ENCODE results near the gene BOLA3. TPM values are rescaled to one million over a fixed set of nuclear protein-coding genes. Genes with fewer than 3 reads are reported as not detected.

Gene BOLA3
- total RNA-seq, 2 donors from 2014 or later, result 50.0 to 77.5 TPM

DNA sequence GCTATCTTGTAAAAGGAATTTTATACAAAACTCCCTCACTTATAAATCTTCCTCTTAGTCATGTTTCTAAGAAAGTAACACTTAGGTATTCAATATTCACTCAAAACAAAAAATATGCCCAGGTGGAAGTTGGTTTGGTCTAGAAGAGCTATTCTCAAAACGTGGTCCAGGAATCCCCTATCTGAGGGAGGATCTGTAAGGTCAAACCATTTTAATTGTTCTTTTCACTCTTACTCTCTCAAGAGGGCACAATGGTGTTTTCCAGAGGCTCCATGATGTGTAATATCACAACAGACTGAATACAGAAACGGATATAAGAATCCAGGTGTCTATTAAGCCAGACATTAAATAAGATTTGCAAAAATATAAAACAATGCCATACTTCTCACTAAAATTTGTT lies 21.0 kb upstream of the BOLA3 start:
- DNase-seq (ENCODE audit: low spot score), result no peak
- TF ChIP-seq, protein P1, sequence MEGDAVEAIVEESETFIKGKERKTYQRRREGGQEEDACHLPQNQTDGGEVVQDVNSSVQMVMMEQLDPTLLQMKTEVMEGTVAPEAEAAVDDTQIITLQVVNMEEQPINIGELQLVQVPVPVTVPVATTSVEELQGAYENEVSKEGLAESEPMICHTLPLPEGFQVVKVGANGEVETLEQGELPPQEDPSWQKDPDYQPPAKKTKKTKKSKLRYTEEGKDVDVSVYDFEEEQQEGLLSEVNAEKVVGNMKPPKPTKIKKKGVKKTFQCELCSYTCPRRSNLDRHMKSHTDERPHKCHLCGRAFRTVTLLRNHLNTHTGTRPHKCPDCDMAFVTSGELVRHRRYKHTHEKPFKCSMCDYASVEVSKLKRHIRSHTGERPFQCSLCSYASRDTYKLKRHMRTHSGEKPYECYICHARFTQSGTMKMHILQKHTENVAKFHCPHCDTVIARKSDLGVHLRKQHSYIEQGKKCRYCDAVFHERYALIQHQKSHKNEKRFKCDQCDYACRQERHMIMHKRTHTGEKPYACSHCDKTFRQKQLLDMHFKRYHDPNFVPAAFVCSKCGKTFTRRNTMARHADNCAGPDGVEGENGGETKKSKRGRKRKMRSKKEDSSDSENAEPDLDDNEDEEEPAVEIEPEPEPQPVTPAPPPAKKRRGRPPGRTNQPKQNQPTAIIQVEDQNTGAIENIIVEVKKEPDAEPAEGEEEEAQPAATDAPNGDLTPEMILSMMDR (IDR thresholded peaks at IDR 0.05), result no peak
- TF ChIP-seq POLR2A (IDR thresholded peaks at IDR 0.05), result no peak
- Histone ChIP-seq H3K4me1 (replicated peaks) (no peaks in the 10 kb centered on the region), H3K27ac (no peak overlapping the region), H3K9me3 (no peaks in the 10 kb centered on the region), H3K27me3 (replicated peaks; ENCODE audit: insufficient read depth) (no peaks in the 10 kb centered on the region), H3K4me3 (no peak overlapping the region), H3K36me3 (peaks cover 5 to 7% of the 10 kb centered on the region in 2 donors)
- intact Hi-C loops (cut with DNase I), result no loop called here
- 67% methylated on average over 2 of the region's 2 CpGs for WGBS

DNA sequence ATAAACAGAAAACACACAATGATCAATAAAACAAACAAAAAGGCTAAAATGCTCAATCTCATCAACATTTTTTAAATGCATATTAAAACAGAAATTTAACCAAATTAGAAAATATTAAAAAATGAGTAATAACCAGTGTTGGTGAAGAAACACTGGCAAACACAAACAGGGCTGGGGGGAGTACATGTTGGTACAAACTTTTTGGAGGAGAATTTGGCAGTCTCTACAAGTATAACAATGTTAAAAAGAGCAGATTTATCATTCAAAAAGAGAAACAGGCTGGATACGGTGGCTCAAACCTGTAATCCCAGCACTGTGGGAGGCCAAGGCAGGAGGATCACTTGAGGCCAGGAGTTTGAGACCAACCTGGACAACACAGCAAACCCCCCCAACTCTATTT lies 17.0 kb upstream of the BOLA3 start:
- TF ChIP-seq, protein P1 (IDR thresholded peaks at IDR 0.05), result no peak
- TF ChIP-seq POLR2AphosphoS5 (IDR thresholded peaks at IDR 0.05) (no peak), POLR2A (IDR thresholded peaks at IDR 0.05) (no peak)
- Histone ChIP-seq H3K9me3 (no peaks in the 10 kb centered on the region), H3K27ac (no peak overlapping the region), H3K27me3 (replicated peaks; ENCODE audit: insufficient read depth) (no peaks in the 10 kb centered on the region), H3K4me1 (replicated peaks) (no peaks in the 10 kb centered on the region), H3K36me3 (peaks cover 0 to 7% of the 10 kb centered on the region in 2 donors), H3K4me3 (no peak overlapping the region)
- WGBS, result 100% methylated on average over 1 of the region's 1 CpG
- intact Hi-C loops (cut with DNase I), result no loop called here
- no peak for DNase-seq (ENCODE audit: low spot score)

DNA sequence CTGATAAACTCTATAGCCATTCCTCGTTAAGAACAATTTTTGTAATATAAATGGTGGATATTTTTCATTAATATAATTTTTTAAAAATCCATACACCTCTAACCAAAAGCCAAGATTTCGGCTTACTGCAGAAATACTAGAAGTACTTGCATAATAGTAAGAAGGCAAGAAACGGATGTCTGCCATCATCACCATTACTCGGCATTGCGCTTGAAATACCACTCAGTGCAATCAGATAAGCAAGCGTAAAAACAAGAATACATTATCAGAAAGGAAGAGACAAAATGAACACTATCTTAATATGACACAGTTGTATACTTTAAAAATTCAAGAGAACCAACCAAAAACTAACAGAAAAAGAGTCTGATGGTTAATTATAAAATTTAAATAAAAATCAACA lies 15.2 kb upstream of the BOLA3 start:
- WGBS, result 89% methylated on average over 6 of the region's 6 CpGs
- intact Hi-C loops (cut with DNase I), result no loop called here

DNA sequence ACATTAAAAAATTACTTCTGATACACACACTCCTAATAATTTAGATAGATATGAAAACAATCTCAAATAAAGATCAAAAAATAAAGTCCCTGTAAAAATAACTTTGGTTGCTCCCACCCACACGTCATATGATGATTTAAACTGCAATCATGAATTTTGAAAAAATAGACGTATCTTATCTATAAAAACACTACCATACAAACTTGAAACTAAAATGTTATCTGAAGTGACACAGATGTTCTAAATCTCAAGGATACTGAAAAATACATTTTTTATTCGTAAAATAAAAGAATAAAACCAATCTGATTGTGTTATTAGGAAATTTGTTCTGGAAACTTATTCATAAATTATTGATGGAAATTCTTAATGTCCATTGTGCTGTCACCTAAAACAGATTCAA lies 8.1 kb upstream of the BOLA3 start:
- Histone ChIP-seq H3K27me3 (replicated peaks; ENCODE audit: insufficient read depth) (no peaks in the 10 kb centered on the region), H3K27ac (no peak overlapping the region), H3K9me3 (no peaks in the 10 kb centered on the region), H3K4me3 (no peak overlapping the region), H3K36me3 (peaks cover 0 to 8% of the 10 kb centered on the region in 2 donors), H3K4me1 (replicated peaks) (no peaks in the 10 kb centered on the region)
- no peak for DNase-seq (ENCODE audit: low spot score)
- 85% methylated on average over 3 of the region's 3 CpGs for WGBS
- TF ChIP-seq, protein P1 (IDR thresholded peaks at IDR 0.05), result no peak
- TF ChIP-seq POLR2A (IDR thresholded peaks at IDR 0.05) (no peak), POLR2AphosphoS5 (IDR thresholded peaks at IDR 0.05) (no peak)
- intact Hi-C loops (cut with DNase I), result no loop called here

More for the DNA sequence above, 15.2 kb upstream of the BOLA3 start:
- no peaks in the 10 kb centered on the region for H3K36me3 ChIP-seq
- no peak for TF ChIP-seq POLR2AphosphoS5 (IDR thresholded peaks at IDR 0.05)
- TF ChIP-seq POLR2A (IDR thresholded peaks at IDR 0.05), result no peak
- TF ChIP-seq, protein P1 (IDR thresholded peaks at IDR 0.05), result no peak
- no peaks in the 10 kb centered on the region for H3K4me1 ChIP-seq (replicated peaks)
- no peak for DNase-seq (ENCODE audit: low spot score)
- H3K27ac ChIP-seq, result no peak overlapping the region
- H3K9me3 ChIP-seq, result no peaks in the 10 kb centered on the region
- H3K27me3 ChIP-seq (replicated peaks; ENCODE audit: insufficient read depth), result no peaks in the 10 kb centered on the region
- no peak overlapping the region for H3K4me3 ChIP-seq

DNA sequence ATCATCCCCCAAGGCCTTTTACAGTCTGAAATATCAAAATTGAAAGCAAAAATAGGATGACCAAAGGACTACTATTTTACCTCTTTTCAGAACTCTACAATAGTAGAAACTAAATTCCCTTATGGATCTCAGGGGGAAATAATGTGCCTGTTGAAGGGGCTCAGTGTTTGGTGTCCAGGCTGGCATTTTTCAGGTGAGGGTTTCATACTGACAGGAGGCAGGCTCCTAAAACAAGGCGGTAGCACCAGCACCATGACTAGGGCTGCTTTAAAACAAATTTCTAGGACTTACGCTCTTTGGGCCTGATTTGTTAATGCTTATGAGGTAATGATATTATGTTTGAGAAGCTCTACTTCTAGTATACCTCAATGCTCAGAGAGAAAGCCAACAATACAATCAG lies 5.2 kb upstream of the BOLA3 start:
- H3K27me3 ChIP-seq (replicated peaks; ENCODE audit: insufficient read depth), result no peaks in the 10 kb centered on the region
- no peaks in the 10 kb centered on the region for H3K4me1 ChIP-seq (replicated peaks)
- TF ChIP-seq POLR2A (IDR thresholded peaks at IDR 0.05) (no peak), POLR2AphosphoS5 (IDR thresholded peaks at IDR 0.05) (no peak)
- TF ChIP-seq, protein P1 (IDR thresholded peaks at IDR 0.05), result no peak
- H3K36me3 ChIP-seq, result peaks cover 0 to 8% of the 10 kb centered on the region in 2 donors
- no peaks in the 10 kb centered on the region for H3K9me3 ChIP-seq
- intact Hi-C loops (cut with DNase I), result no loop called here
- no peak for DNase-seq (ENCODE audit: low spot score)
- no peak overlapping the region for H3K4me3 ChIP-seq
- 92% methylated on average over 2 of the region's 2 CpGs for WGBS
- no peak overlapping the region for H3K27ac ChIP-seq

Measured in prostate gland (tissue), 2 donors.